T-cell (primary cell): ENCODE measurements around the gene C18orf54. TPM values are rescaled to one million over a fixed set of nuclear protein-coding genes. Genes with fewer than 3 reads are reported as not detected.
"Not testable (repeated sequence)": the region's sequence is repeated elsewhere in the genome, so short reads cannot be mapped to it uniquely, and the experiment has no call there.

ENCODE experiments used
- ATAC-seq, 4 experiments: fragments of 200-7000 bp in 3 of 4; fragments of 150-1000 bp in 1 of 4; cut with Tn5 transposase; replicated peaks in 1 of 4; 1 replicate in 3 of 4; 2 replicates in 1 of 4; pipeline ENCODE4 v1.10.0; 2021; ENCODE audit warnings: moderate library complexity in 3 of 4, mild to moderate bottlenecking in 2 of 4, moderate number of reproducible peaks in 1 of 4
- CTCF ChIA-PET, 2 donors: fragments of 300-600 bp; sonication (Branson Sonifier 250); formaldehyde crosslinking; loops; one replicate each; lab custom pipeline; 2022; ENCODE audit warnings: antibody characterized with exemption in 2 of 2; lab: Charles Lee
- POLR2A ChIA-PET, 2 donors: fragments of 300-600 bp; sonication (Branson Sonifier 250); formaldehyde crosslinking; loops; one replicate each; lab custom pipeline; 2022; ENCODE audit warnings: antibody characterized with exemption in 2 of 2; lab: Charles Lee
- DNase-seq, 35 experiments: peaks; one replicate each; pipeline versions ENCODE4 v3.0.0 to v3.0.0-alpha.2; 2013 to 2023
- H3K27ac ChIP-seq: one replicate; pipeline ENCODE4 v1.5.1; 2013; ENCODE audit warnings: low read length
- H3K27me3 ChIP-seq, 2 experiments: replicated peaks in 1 of 2; 1 replicate in 1 of 2; 2 replicates in 1 of 2; pipeline versions ENCODE4 v1.6.1 to v1.7.0; 2013; ENCODE audit warnings: low read length in 1 of 2, mixed read lengths in 1 of 2; ENCODE audit not compliant: control insufficient read depth in 2 of 2, insufficient read depth in 2 of 2; ENCODE audit errors: extremely low read depth in 1 of 2
- H3K36me3 ChIP-seq, 2 donors: 1 replicate in 1 of 2; 2 replicates in 1 of 2; pipeline versions ENCODE4 v1.6.1 to v1.7.0; 2013; ENCODE audit warnings: low read length in 1 of 2; ENCODE audit not compliant: control insufficient read depth in 2 of 2, insufficient read depth in 1 of 2; ENCODE audit errors: extremely low read depth in 1 of 2
- H3K4me1 ChIP-seq, 2 experiments: 1 replicate in 1 of 2; 2 replicates in 1 of 2; pipeline versions ENCODE4 v1.6.1 to v1.7.0; 2013; ENCODE audit warnings: low read length in 2 of 2, mixed read lengths in 1 of 2; ENCODE audit not compliant: insufficient read depth in 2 of 2, control insufficient read depth in 1 of 2; ENCODE audit errors: extremely low read depth in 1 of 2
- H3K4me3 ChIP-seq, 2 donors: 1 replicate in 1 of 2; 2 replicates in 1 of 2; pipeline versions ENCODE4 v1.5.1 to v1.7.0; 2013; ENCODE audit warnings: mild to moderate bottlenecking in 2 of 2, low read length in 1 of 2, moderate library complexity in 1 of 2; ENCODE audit not compliant: control insufficient read depth in 1 of 2; ENCODE audit errors: extremely low read depth in 1 of 2
- H3K9me3 ChIP-seq: 2 replicates; pipeline ENCODE4 v1.7.0; 2013
- H3K27ac Mint-ChIP-seq, 2 donors: one replicate each; pipeline ENCODE4 v1.8.0; 2020 to 2021; ENCODE audit warnings: mild to moderate bottlenecking in 2 of 2, mixed read lengths in 2 of 2
- H3K27me3 Mint-ChIP-seq, 2 donors: one replicate each; pipeline ENCODE4 v1.8.0; 2021 to 2022; ENCODE audit warnings: mixed read lengths in 2 of 2
- H3K36me3 Mint-ChIP-seq: one replicate; pipeline ENCODE4 v1.8.0; 2021; ENCODE audit warnings: mixed read lengths
- H3K4me1 Mint-ChIP-seq, 3 donors: one replicate each; pipeline ENCODE4 v1.8.0; 2020 to 2022; ENCODE audit warnings: mixed read lengths in 3 of 3, mild to moderate bottlenecking in 1 of 3
- H3K4me3 Mint-ChIP-seq, 3 donors: one replicate each; pipeline ENCODE4 v1.8.0; 2020 to 2022; ENCODE audit warnings: mild to moderate bottlenecking in 3 of 3, mixed read lengths in 3 of 3, moderate library complexity in 3 of 3
- H3K9me3 Mint-ChIP-seq, 3 donors: one replicate each; pipeline ENCODE4 v1.8.0; 2020 to 2022; ENCODE audit warnings: mixed read lengths in 3 of 3
- WGBS: methylation state at CpG from one replicate; pipeline ENCODE4 v1.1.5; 2013; ENCODE audit warnings: missing lambda C conversion rate; ENCODE audit not compliant: insufficient coverage; 5-methylcytosine and 5-hydroxymethylcytosine counted together
- total RNA-seq, 35 experiments: library from RNA in 6 of 35; stranded (reverse) in 6 of 35; fragments of 120-200 nt in 1 of 35; gene quantifications; one replicate each; pipeline versions ENCODE4 v1.2.1 to v1.2.4 and lab custom pipeline; 2013 to 2026

Gene C18orf54
- 1 to 10 TPM; 1.3 to 3.4 (median 2.7) TPM for total RNA-seq
- 3.5 TPM for total RNA-seq (2013)
- total RNA-seq (lab: John Stamatoyannopoulos, UW), result 0.71 to 8.1 (median 2.8) reads per million in 29 experiments

GRCh38 chr18:54357660-54358494 is at the start of gene C18orf54, which contains the start of gene STARD6:
Gene C18orf54 (plus strand): TSS chr18:54357906. CDS start chr18:54360573, 2,667 bp downstream.
Gene STARD6 (minus strand): TSS chr18:54357858. CDS start chr18:54354573, 3,285 bp downstream.
- peak within 1 kb of the TSS; percentile 89 to 93 for H3K4me3 ChIP-seq
- H3K4me3 Mint-ChIP-seq, result peak within 1 kb of the TSS; percentile 94 to 99 (median 95)
- H3K4me1 ChIP-seq, result peaks cover 0 to 8% of the 10 kb centered on the region in 2 experiments
- peak; percentile 96 to 97 (median 96) for ATAC-seq
- CTCF ChIA-PET, result interaction anchor here (0.6 to 2.4 kb wide), 7 partner anchors 35 to 135 kb away, joined by 3 to 19 read pairs (median 4); partner anchors contain the start of genes MBD2 (in 1 of the 2) and POLI (in 1 of the 2)
- peaks cover 0 to 2% of the 10 kb centered on the region in 2 donors for H3K36me3 ChIP-seq
- H3K9me3 Mint-ChIP-seq, result no peaks in the 10 kb centered on the region
- H3K27me3 ChIP-seq, result peaks cover 0 to 4% of the 10 kb centered on the region in 2 experiments
- peak within 1 kb of the TSS; percentile 70 for H3K27ac ChIP-seq
- H3K27me3 Mint-ChIP-seq, result peaks cover 0 to 4% of the 10 kb centered on the region in 2 donors
- H3K27ac Mint-ChIP-seq, result peak within 1 kb of the TSS; percentile 90 to 94
- H3K9me3 ChIP-seq, result no peaks in the 10 kb centered on the region
- H3K36me3 Mint-ChIP-seq, result peaks cover 3% of the 10 kb centered on the region
- peaks cover 14 to 22% (median 20%) of the 10 kb centered on the region in 3 donors for H3K4me1 Mint-ChIP-seq
- under 1% methylated on average over 53 of the region's 62 CpGs for WGBS
- peak; percentile 78 to 97 (median 86) for DNase-seq
- POLR2A ChIA-PET, result interaction anchor here (0.6 to 1.0 kb wide), 4 partner anchors 88 to 146 kb away, joined by 3 to 6 read pairs (median 4); partner anchors contain the start of genes MBD2 (in 1 of the 2) and POLI (in 1 of the 2)

GRCh38 chr18:54309564-54309963 is 48.1 kb upstream of the C18orf54 start:
- H3K4me3 Mint-ChIP-seq, H3K27ac Mint-ChIP-seq, H3K4me1 ChIP-seq, ATAC-seq, H3K4me1 Mint-ChIP-seq, H3K36me3 Mint-ChIP-seq, H3K9me3 Mint-ChIP-seq, H3K4me3 ChIP-seq, POLR2A ChIA-PET, H3K9me3 ChIP-seq, H3K27me3 Mint-ChIP-seq, H3K36me3 ChIP-seq, H3K27ac ChIP-seq, DNase-seq, H3K27me3 ChIP-seq: not testable (repeated sequence)
- WGBS, result 91% methylated on average over 8 of the region's 8 CpGs
- CTCF ChIA-PET, result interaction anchor here in 1 of 2 donors (0.6 kb wide), 1 partner anchor 13 kb away, joined by 3 read pairs; no protein-coding TSS in a partner anchor

- no peak overlapping the region for H3K27ac ChIP-seq
- peaks cover 10 to 11% of the 10 kb centered on the region in 2 donors for H3K27me3 Mint-ChIP-seq
- H3K36me3 ChIP-seq, result no peaks in the 10 kb centered on the region
- H3K36me3 Mint-ChIP-seq, result peaks cover 3% of the 10 kb centered on the region
- no peak overlapping the region for H3K4me3 Mint-ChIP-seq
- no peaks in the 10 kb centered on the region for H3K27me3 ChIP-seq
- no peak for DNase-seq
- H3K4me1 ChIP-seq, result no peaks in the 10 kb centered on the region
- H3K9me3 ChIP-seq, result no peaks in the 10 kb centered on the region
- ATAC-seq, result no peak
- POLR2A ChIA-PET, result interaction anchor here in 1 of 2 donors (0.6 to 0.7 kb wide), 2 partner anchors 38 to 157 kb away, joined by 3 to 11 read pairs; no protein-coding TSS in a partner anchor
- CTCF ChIA-PET, result interaction anchor here in 1 of 2 donors (0.6 kb wide), 1 partner anchor 430 kb away, joined by 3 read pairs; no protein-coding TSS in a partner anchor
- no peak overlapping the region for H3K27ac Mint-ChIP-seq
- H3K4me3 ChIP-seq, result no peak overlapping the region
- H3K4me1 Mint-ChIP-seq, result no peaks in the 10 kb centered on the region
- H3K9me3 Mint-ChIP-seq, result no peaks in the 10 kb centered on the region
Measured at GRCh38 chr18:54316071-54316820, 41.5 kb upstream of the C18orf54 start.

GRCh38 chr18:54323561-54323960 is 34.1 kb upstream of the C18orf54 start:
- DNase-seq (no peak), ATAC-seq (no peak)
- H3K27me3 Mint-ChIP-seq, result peaks cover 4 to 7% of the 10 kb centered on the region in 2 donors
- Histone ChIP-seq H3K4me3 (no peak overlapping the region), H3K9me3 (no peaks in the 10 kb centered on the region), H3K27me3 (peaks cover 0 to 2% of the 10 kb centered on the region in 2 experiments), H3K4me1 (no peaks in the 10 kb centered on the region), H3K36me3 (no peaks in the 10 kb centered on the region), H3K27ac (no peak overlapping the region)
- no peak overlapping the region for H3K27ac Mint-ChIP-seq
- ChIA-PET CTCF (no interaction called here), POLR2A (no interaction called here)
- no peaks in the 10 kb centered on the region for H3K4me1 Mint-ChIP-seq
- no peaks in the 10 kb centered on the region for H3K9me3 Mint-ChIP-seq
- H3K36me3 Mint-ChIP-seq, result no peaks in the 10 kb centered on the region
- no peak overlapping the region for H3K4me3 Mint-ChIP-seq

- Histone ChIP-seq H3K36me3 (no peaks in the 10 kb centered on the region), H3K9me3 (no peaks in the 10 kb centered on the region), H3K27ac (no peak overlapping the region), H3K27me3 (peaks cover 0 to 2% of the 10 kb centered on the region in 2 experiments), H3K4me1 (no peaks in the 10 kb centered on the region), H3K4me3 (no peak overlapping the region)
- Mint-ChIP-seq H3K9me3 (no peaks in the 10 kb centered on the region), H3K4me1 (no peaks in the 10 kb centered on the region), H3K4me3 (no peak overlapping the region), H3K27me3 (peaks cover 2 to 6% of the 10 kb centered on the region in 2 donors), H3K27ac (no peak overlapping the region), H3K36me3 (no peaks in the 10 kb centered on the region)
- ChIA-PET POLR2A (no interaction called here), CTCF (no interaction called here)
- 90% methylated on average over 2 of the region's 2 CpGs for WGBS
- no peak for ATAC-seq
- DNase-seq, result no peak
Measured at GRCh38 chr18:54323970-54324369, 33.7 kb upstream of the C18orf54 start.

GRCh38 chr18:54327818-54328217 is 29.9 kb upstream of the C18orf54 start:
- no peaks in the 10 kb centered on the region for H3K9me3 Mint-ChIP-seq
- H3K4me1 Mint-ChIP-seq, result no peaks in the 10 kb centered on the region
- CTCF ChIA-PET, result interaction anchor here in 1 of 2 donors (0.5 kb wide), 1 partner anchor 272 kb away, joined by 4 read pairs; no protein-coding TSS in a partner anchor
- H3K27ac Mint-ChIP-seq, result no peak overlapping the region
- Histone ChIP-seq H3K27ac (no peak overlapping the region), H3K27me3 (no peaks in the 10 kb centered on the region), H3K4me1 (no peaks in the 10 kb centered on the region), H3K36me3 (no peaks in the 10 kb centered on the region), H3K9me3 (no peaks in the 10 kb centered on the region), H3K4me3 (no peak overlapping the region)
- H3K27me3 Mint-ChIP-seq, result peaks cover 3 to 8% of the 10 kb centered on the region in 2 donors
- no peaks in the 10 kb centered on the region for H3K36me3 Mint-ChIP-seq
- no peak overlapping the region for H3K4me3 Mint-ChIP-seq
- POLR2A ChIA-PET, result interaction anchor here in 1 of 2 donors (0.7 kb wide), 1 partner anchor 543 kb away, joined by 3 read pairs; no protein-coding TSS in a partner anchor
- DNase-seq (no peak), ATAC-seq (no peak)
- WGBS, result no CpG with 5 or more reads among the region's 4 CpGs
